ENCODE data around the gene ANKRD23.

- TF ChIP-seq SUZ12 (IDR thresholded peaks at IDR 0.05; ENCODE audit: extremely low read depth, insufficient read depth, insufficient read length) (no peak), ZNF274 (IDR thresholded peaks at IDR 0.05; ENCODE audit: low read depth, low read length) (no peak)
Observed at GRCh38 chr2:96808176-96808837, 35.5 kb downstream of the ANKRD23 start.

Measured in NT2/D1 (cell line).